Liver (tissue), 9 donors: ENCODE data around the gene ZEB1. TPM values are rescaled to one million over a fixed set of nuclear protein-coding genes. Genes with fewer than 3 reads are reported as not detected.
A peak's percentile ranks its signal among the peaks of the same experiment; 100 is the strongest.

ENCODE experiments used
- DNase-seq: peaks from one replicate; pipeline ENCODE4 v3.0.0-alpha.2; 2017; ENCODE audit warnings: low spot score
- H3K27ac ChIP-seq, 2 donors: one replicate each; pipeline ENCODE4 v1.7.0; 2013; ENCODE audit warnings: inconsistent platforms in 2 of 2, low read length in 2 of 2, control low read depth in 1 of 2, low read depth in 1 of 2, mild to moderate bottlenecking in 1 of 2
- H3K27me3 ChIP-seq, 4 donors: one replicate each; pipeline versions ENCODE4 v1.6.1 to v1.7.0; 2013; ENCODE audit warnings: low read length in 3 of 4, inconsistent platforms in 1 of 4, mild to moderate bottlenecking in 1 of 4, moderate library complexity in 1 of 4; ENCODE audit not compliant: control insufficient read depth in 4 of 4, insufficient read depth in 4 of 4
- H3K36me3 ChIP-seq, 4 donors: one replicate each; pipeline versions ENCODE4 v1.6.1 to v1.7.0; 2013; ENCODE audit warnings: low read length in 3 of 4, mild to moderate bottlenecking in 3 of 4, low read depth in 1 of 4, moderate library complexity in 1 of 4; ENCODE audit not compliant: control insufficient read depth in 4 of 4, insufficient read depth in 3 of 4
- H3K4me1 ChIP-seq, 4 donors: one replicate each; pipeline versions ENCODE4 v1.6.1 to v1.7.0; 2013; ENCODE audit warnings: low read length in 3 of 4, mild to moderate bottlenecking in 3 of 4, moderate library complexity in 1 of 4; ENCODE audit not compliant: control insufficient read depth in 4 of 4, insufficient read depth in 4 of 4
- H3K4me3 ChIP-seq, 3 donors: one replicate each; pipeline versions ENCODE4 v1.6.1 to v1.7.0; 2013; ENCODE audit warnings: low read length in 3 of 3, control low read depth in 1 of 3, low read depth in 1 of 3, mild to moderate bottlenecking in 1 of 3
- H3K9ac ChIP-seq, 2 donors: one replicate each; pipeline ENCODE4 v1.7.0; 2013; ENCODE audit warnings: low read length in 2 of 2, mild to moderate bottlenecking in 2 of 2, moderate library complexity in 2 of 2, control low read depth in 1 of 2, low read depth in 1 of 2
- H3K9me3 ChIP-seq, 4 donors: one replicate each; pipeline versions ENCODE4 v1.6.1 to v1.7.0; 2013; ENCODE audit warnings: low read length in 3 of 4; ENCODE audit not compliant: control insufficient read depth in 4 of 4
- FOXA1 ChIP-seq: IDR thresholded peaks from 2 replicates; pipeline ENCODE4 v1.6.1; 2016; ENCODE audit warnings: antibody characterized with exemption
- FOXA2 ChIP-seq: IDR thresholded peaks from 2 replicates; pipeline ENCODE4 v1.6.1; 2016; ENCODE audit warnings: antibody characterized with exemption
- GABPA ChIP-seq, 2 donors: IDR thresholded peaks in 1 of 2; conservative IDR thresholded peaks in 1 of 2; 2 replicates each; pipeline ENCODE4 v1.6.1; 2016; ENCODE audit warnings: antibody characterized with exemption in 2 of 2, mild to moderate bottlenecking in 1 of 2, moderate library complexity in 1 of 2
- HNF4A ChIP-seq, 2 donors: conservative IDR thresholded peaks; 2 replicates each; pipeline ENCODE4 v1.6.1; 2016; ENCODE audit warnings: antibody characterized with exemption in 2 of 2, mild to moderate bottlenecking in 2 of 2
- HNF4G ChIP-seq: IDR thresholded peaks from 2 replicates; pipeline ENCODE4 v1.6.1; 2016; ENCODE audit warnings: antibody characterized with exemption
- JUND ChIP-seq, 2 donors: IDR thresholded peaks; 2 replicates each; pipeline ENCODE4 v1.6.1; 2016; ENCODE audit warnings: antibody characterized with exemption in 2 of 2
- NR2F2 ChIP-seq: IDR thresholded peaks from 2 replicates; pipeline ENCODE4 v1.6.1; 2016; ENCODE audit warnings: antibody characterized with exemption
- RAD21 ChIP-seq, 2 donors: IDR thresholded peaks; 2 replicates each; pipeline ENCODE4 v1.6.1; 2016; ENCODE audit warnings: antibody characterized with exemption in 2 of 2, mild to moderate bottlenecking in 2 of 2
- RXRA ChIP-seq, 2 donors: IDR thresholded peaks; 2 replicates each; pipeline ENCODE4 v1.6.1; 2017 to 2018; ENCODE audit warnings: antibody characterized with exemption in 2 of 2, mild to moderate bottlenecking in 1 of 2
- SP1 ChIP-seq: IDR thresholded peaks from 2 replicates; pipeline ENCODE4 v1.6.1; 2018; ENCODE audit warnings: antibody characterized with exemption, mild to moderate bottlenecking
- TAF1 ChIP-seq: conservative IDR thresholded peaks from 2 replicates; pipeline ENCODE4 v1.6.1; 2016; ENCODE audit warnings: antibody characterized with exemption, mild to moderate bottlenecking
- WGBS: extraction: QIAGEN DNeasy Blood & Tissue Kit; methylation state at CpG from one replicate; pipeline ENCODE4 v1.1.7; 2013; 5-methylcytosine and 5-hydroxymethylcytosine counted together
- polyA plus RNA-seq, 2 donors: library from polyadenylated mRNA; stranded (reverse) in 1 of 2; unstranded in 1 of 2; fragments of 200-250 nt in 1 of 2; fragments of >200 nt in 1 of 2; fragmentation: Nextera tagmentation in 1 of 2; extraction: Ambion mirVana in 1 of 2; gene quantifications; one replicate each; pipeline versions ENCODE4 v1.2.1 to v1.2.3, GENCODE V29; 2013 to 2015
- total RNA-seq, 2 donors: library from RNA; depleted of rRNA; stranded (reverse); fragments of >200 nt; gene quantifications; one replicate each; pipeline ENCODE4 v1.2.3, GENCODE V29; 2014
- TF ChIP-seq, protein P1 (sequence below): IDR thresholded peaks from 2 replicates; pipeline ENCODE4 v1.6.1; 2016; ENCODE audit warnings: antibody characterized with exemption
- TF ChIP-seq, protein P2 (sequence below): fragments of 150-350 bp; IDR thresholded peaks from 2 replicates; pipeline ENCODE4 v1.5.1; 2017; ENCODE audit warnings: improper control_type of control experiment, low read depth, low read length; ENCODE audit not compliant: missing input control
- TF ChIP-seq, protein P3 (sequence below): IDR thresholded peaks from 2 replicates; pipeline ENCODE4 v1.6.1; 2016; ENCODE audit warnings: antibody characterized with exemption, mild to moderate bottlenecking
- TF ChIP-seq, protein P4 (sequence below): IDR thresholded peaks from 2 replicates; pipeline ENCODE4 v1.6.1; 2016; ENCODE audit warnings: antibody characterized with exemption
- TF ChIP-seq, protein P5 (sequence below): IDR thresholded peaks from 2 replicates; pipeline ENCODE4 v1.6.1; 2016; ENCODE audit warnings: antibody characterized with exemption
- donor health status: healthy.
- donor health status: healthy.
- donor health status: healthy.
- donor health status: healthy.
- donor health status: healthy.

ZEB1 gene
- total and polyA plus RNA-seq, 4 donors, result 3.2 to 19.6 (median 6.5) TPM

DNA sequence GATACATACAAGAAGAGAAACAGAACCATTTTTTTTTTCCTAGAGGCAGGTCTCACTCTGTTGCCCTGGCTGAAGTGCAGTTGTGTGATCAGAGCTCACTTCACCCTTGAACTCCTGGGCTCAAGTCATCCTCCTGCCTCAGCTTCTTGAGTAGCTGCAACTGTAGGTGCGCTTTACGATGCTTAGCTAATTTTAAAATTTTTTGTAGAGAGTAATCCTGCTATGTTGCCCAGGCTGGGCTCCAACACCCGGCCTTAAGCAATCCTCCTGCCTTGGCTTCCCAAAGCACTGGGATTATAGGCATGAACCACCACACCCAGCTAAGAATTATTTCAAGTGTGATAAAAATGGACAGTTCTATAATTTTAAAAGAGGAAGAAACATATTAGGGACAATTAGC is 5.6 kb upstream of the ZEB1 start:
- no peaks in the 10 kb centered on the region for H3K36me3 ChIP-seq
- no peak overlapping the region for H3K9ac ChIP-seq
- 98% methylated on average over 3 of the region's 3 CpGs for WGBS
- DNase-seq, result no peak
- no peak overlapping the region for H3K4me3 ChIP-seq
- TF ChIP-seq HNF4A (conservative IDR thresholded peaks at IDR 0.05) (no peak), GABPA (IDR thresholded peaks at IDR 0.05 in 1 of 2, conservative IDR thresholded peaks at IDR 0.05 in 1 of 2) (no peak), RAD21 (IDR thresholded peaks at IDR 0.05) (no peak)
- TF ChIP-seq, protein P1, sequence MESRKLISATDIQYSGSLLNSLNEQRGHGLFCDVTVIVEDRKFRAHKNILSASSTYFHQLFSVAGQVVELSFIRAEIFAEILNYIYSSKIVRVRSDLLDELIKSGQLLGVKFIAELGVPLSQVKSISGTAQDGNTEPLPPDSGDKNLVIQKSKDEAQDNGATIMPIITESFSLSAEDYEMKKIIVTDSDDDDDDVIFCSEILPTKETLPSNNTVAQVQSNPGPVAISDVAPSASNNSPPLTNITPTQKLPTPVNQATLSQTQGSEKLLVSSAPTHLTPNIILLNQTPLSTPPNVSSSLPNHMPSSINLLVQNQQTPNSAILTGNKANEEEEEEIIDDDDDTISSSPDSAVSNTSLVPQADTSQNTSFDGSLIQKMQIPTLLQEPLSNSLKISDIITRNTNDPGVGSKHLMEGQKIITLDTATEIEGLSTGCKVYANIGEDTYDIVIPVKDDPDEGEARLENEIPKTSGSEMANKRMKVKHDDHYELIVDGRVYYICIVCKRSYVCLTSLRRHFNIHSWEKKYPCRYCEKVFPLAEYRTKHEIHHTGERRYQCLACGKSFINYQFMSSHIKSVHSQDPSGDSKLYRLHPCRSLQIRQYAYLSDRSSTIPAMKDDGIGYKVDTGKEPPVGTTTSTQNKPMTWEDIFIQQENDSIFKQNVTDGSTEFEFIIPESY, result no peak
- H3K27me3 ChIP-seq, result no peaks in the 10 kb centered on the region
- H3K9me3 ChIP-seq, result no peaks in the 10 kb centered on the region
- peaks cover 0 to 4% (median 0%) of the 10 kb centered on the region in 4 donors for H3K4me1 ChIP-seq
- no peak overlapping the region for H3K27ac ChIP-seq

DNA sequence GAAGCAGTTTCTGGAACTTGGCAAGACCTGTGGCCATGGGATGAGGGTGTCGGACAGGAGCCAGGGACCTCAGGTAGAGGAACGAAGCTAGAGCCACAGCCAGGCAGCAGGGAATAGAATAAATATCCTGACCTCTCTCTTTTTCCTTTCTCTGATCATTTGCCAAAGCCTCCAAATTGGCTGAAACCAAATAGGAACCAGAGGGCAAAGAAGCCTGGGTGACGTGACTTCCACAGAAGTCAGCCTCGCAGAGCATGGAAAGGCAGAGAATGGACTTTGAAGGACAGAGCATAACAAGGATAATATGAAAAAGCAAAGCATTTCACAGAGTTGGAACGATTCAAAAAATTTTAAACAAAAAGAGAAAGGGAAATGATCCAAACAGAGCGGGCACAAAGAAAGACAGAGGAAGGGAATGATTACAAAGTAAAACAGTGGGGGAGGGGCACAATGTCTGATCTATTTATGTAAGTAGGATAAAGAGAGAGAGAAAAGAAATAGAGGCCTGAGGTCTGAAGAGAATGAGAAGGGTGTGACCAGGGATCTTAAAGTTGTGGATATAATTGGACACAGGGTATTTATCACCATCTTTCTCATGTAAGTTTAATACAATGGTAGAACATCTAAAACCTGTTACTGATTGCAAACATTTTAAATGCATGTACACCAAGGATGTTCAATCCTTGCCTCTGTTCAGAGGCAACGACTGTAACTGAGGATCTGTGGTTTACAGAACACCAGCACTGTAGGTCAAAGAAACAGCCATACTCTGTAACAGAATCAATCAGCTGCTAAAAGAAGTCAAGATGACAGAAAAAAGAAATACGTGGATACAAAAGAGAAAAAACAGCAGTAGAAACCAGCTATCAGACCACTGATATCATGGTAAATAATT is 4.5 kb upstream of the ZEB1 start:
- WGBS, result 60% methylated on average over 8 of the region's 8 CpGs
- no peak for DNase-seq
- no peak overlapping the region for H3K9ac ChIP-seq

DNA sequence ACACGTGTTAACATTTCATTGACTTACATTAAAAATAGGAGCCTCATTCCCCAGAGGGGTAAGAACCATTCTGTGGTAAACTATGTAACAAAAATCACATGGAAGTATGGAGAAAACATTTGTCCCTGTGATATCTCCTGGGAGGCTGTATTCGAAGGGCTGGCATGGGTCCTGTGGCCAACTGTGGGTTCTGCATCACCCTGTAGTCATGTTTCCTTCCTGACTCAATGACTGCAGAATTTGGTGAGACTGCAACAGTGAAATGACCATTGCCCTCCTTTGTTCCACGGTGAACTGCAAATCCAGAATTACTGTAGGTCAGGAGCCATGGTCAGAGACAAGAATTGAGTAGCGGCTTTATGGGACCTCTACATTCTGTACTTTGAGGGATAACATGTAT is 3.6 kb upstream of the ZEB1 start:
- Histone ChIP-seq H3K36me3 (no peaks in the 10 kb centered on the region), H3K4me1 (peaks cover 0 to 4% (median 0%) of the 10 kb centered on the region in 4 donors), H3K9me3 (no peaks in the 10 kb centered on the region), H3K27ac (no peak overlapping the region), H3K27me3 (no peaks in the 10 kb centered on the region), H3K4me3 (no peak overlapping the region), H3K9ac (no peak overlapping the region)
- 85% methylated on average over 4 of the region's 4 CpGs for WGBS
- DNase-seq, result no peak
- TF ChIP-seq, protein P2, sequence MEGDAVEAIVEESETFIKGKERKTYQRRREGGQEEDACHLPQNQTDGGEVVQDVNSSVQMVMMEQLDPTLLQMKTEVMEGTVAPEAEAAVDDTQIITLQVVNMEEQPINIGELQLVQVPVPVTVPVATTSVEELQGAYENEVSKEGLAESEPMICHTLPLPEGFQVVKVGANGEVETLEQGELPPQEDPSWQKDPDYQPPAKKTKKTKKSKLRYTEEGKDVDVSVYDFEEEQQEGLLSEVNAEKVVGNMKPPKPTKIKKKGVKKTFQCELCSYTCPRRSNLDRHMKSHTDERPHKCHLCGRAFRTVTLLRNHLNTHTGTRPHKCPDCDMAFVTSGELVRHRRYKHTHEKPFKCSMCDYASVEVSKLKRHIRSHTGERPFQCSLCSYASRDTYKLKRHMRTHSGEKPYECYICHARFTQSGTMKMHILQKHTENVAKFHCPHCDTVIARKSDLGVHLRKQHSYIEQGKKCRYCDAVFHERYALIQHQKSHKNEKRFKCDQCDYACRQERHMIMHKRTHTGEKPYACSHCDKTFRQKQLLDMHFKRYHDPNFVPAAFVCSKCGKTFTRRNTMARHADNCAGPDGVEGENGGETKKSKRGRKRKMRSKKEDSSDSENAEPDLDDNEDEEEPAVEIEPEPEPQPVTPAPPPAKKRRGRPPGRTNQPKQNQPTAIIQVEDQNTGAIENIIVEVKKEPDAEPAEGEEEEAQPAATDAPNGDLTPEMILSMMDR, result no peak
- TF ChIP-seq JUND (IDR thresholded peaks at IDR 0.05), result no peak
- no peak for TF ChIP-seq GABPA (IDR thresholded peaks at IDR 0.05 in 1 of 2, conservative IDR thresholded peaks at IDR 0.05 in 1 of 2)
- TF ChIP-seq HNF4G, result no peak
- no peak for TF ChIP-seq NR2F2
- TF ChIP-seq, protein P3, sequence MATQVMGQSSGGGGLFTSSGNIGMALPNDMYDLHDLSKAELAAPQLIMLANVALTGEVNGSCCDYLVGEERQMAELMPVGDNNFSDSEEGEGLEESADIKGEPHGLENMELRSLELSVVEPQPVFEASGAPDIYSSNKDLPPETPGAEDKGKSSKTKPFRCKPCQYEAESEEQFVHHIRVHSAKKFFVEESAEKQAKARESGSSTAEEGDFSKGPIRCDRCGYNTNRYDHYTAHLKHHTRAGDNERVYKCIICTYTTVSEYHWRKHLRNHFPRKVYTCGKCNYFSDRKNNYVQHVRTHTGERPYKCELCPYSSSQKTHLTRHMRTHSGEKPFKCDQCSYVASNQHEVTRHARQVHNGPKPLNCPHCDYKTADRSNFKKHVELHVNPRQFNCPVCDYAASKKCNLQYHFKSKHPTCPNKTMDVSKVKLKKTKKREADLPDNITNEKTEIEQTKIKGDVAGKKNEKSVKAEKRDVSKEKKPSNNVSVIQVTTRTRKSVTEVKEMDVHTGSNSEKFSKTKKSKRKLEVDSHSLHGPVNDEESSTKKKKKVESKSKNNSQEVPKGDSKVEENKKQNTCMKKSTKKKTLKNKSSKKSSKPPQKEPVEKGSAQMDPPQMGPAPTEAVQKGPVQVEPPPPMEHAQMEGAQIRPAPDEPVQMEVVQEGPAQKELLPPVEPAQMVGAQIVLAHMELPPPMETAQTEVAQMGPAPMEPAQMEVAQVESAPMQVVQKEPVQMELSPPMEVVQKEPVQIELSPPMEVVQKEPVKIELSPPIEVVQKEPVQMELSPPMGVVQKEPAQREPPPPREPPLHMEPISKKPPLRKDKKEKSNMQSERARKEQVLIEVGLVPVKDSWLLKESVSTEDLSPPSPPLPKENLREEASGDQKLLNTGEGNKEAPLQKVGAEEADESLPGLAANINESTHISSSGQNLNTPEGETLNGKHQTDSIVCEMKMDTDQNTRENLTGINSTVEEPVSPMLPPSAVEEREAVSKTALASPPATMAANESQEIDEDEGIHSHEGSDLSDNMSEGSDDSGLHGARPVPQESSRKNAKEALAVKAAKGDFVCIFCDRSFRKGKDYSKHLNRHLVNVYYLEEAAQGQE, result no peak
- no peak for TF ChIP-seq RXRA (IDR thresholded peaks at IDR 0.05)
- TF ChIP-seq FOXA2, result no peak

More for the DNA sequence above, 4.5 kb upstream of the ZEB1 start:
- TF ChIP-seq TAF1 (no peak), FOXA2 (no peak), HNF4G (no peak), HNF4A (conservative IDR thresholded peaks at IDR 0.05) (peak in 1 of 2 donors; percentile 36), SP1 (no peak), FOXA1 (no peak), JUND (IDR thresholded peaks at IDR 0.05) (no peak), RXRA (IDR thresholded peaks at IDR 0.05) (peak in 1 of 2 donors; percentile 5)
- TF ChIP-seq, protein P1, result no peak
- TF ChIP-seq, protein P4, sequence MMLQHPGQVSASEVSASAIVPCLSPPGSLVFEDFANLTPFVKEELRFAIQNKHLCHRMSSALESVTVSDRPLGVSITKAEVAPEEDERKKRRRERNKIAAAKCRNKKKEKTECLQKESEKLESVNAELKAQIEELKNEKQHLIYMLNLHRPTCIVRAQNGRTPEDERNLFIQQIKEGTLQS, result no peak
- TF ChIP-seq, protein P5, sequence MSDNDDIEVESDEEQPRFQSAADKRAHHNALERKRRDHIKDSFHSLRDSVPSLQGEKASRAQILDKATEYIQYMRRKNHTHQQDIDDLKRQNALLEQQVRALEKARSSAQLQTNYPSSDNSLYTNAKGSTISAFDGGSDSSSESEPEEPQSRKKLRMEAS, result no peak
- no peaks in the 10 kb centered on the region for H3K27me3 ChIP-seq
- H3K36me3 ChIP-seq, result no peaks in the 10 kb centered on the region
- H3K4me1 ChIP-seq, result peaks cover 0 to 4% (median 0%) of the 10 kb centered on the region in 4 donors
- no peaks in the 10 kb centered on the region for H3K9me3 ChIP-seq
- H3K27ac ChIP-seq, result no peak overlapping the region
- H3K4me3 ChIP-seq, result no peak overlapping the region
